ENCODE data around the gene CWC27. TPM values are rescaled to one million over a fixed set of nuclear protein-coding genes. Genes with fewer than 3 reads are reported as not detected.
"Not testable (repeated sequence)": the region's sequence is repeated elsewhere in the genome, so short reads cannot be mapped to it uniquely, and the experiment has no call there.

The CWC27 gene
- total and polyA plus RNA-seq, 3 donors from 2014 or later = 12.4 to 22.9 (median 17.5) TPM

- Histone ChIP-seq H3K4me3 (no peak overlapping the region), H3K27me3 (no peaks in the 10 kb centered on the region), H3K4me1 (no peaks in the 10 kb centered on the region), H3K27ac (no peak overlapping the region), H3K36me3 (ENCODE audit: low read depth, missing control alignments) (no peaks in the 10 kb centered on the region), H3K9me3 (no peaks in the 10 kb centered on the region)
- intact Hi-C loops (cut with DNase I; ENCODE audit: low total_unique reads) = no loop called here
- no peak for DNase-seq
- 80% methylated on average over 2 of the region's 2 CpGs for WGBS, 2 donors
- TF ChIP-seq, protein P1, sequence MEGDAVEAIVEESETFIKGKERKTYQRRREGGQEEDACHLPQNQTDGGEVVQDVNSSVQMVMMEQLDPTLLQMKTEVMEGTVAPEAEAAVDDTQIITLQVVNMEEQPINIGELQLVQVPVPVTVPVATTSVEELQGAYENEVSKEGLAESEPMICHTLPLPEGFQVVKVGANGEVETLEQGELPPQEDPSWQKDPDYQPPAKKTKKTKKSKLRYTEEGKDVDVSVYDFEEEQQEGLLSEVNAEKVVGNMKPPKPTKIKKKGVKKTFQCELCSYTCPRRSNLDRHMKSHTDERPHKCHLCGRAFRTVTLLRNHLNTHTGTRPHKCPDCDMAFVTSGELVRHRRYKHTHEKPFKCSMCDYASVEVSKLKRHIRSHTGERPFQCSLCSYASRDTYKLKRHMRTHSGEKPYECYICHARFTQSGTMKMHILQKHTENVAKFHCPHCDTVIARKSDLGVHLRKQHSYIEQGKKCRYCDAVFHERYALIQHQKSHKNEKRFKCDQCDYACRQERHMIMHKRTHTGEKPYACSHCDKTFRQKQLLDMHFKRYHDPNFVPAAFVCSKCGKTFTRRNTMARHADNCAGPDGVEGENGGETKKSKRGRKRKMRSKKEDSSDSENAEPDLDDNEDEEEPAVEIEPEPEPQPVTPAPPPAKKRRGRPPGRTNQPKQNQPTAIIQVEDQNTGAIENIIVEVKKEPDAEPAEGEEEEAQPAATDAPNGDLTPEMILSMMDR (IDR thresholded peaks at IDR 0.05) = no peak
- no peak for TF ChIP-seq POLR2A (IDR thresholded peaks at IDR 0.05)
These were observed 37.8 kb downstream of the CWC27 start for GRCh38 chr5:64806537-64806936.

GRCh38 chr5:64807520-64807919, 38.8 kb downstream of the CWC27 start:
- H3K4me3 ChIP-seq = no peak overlapping the region
- H3K36me3 ChIP-seq (ENCODE audit: low read depth, missing control alignments) = no peaks in the 10 kb centered on the region
- no peaks in the 10 kb centered on the region for H3K27me3 ChIP-seq
- intact Hi-C loops (cut with DNase I; ENCODE audit: low total_unique reads) = no loop called here
- 86 to 87% methylated on average over 5 of the region's 5 CpGs for WGBS, 2 donors
- no peak overlapping the region for H3K27ac ChIP-seq
- H3K9me3 ChIP-seq = no peaks in the 10 kb centered on the region
- no peaks in the 10 kb centered on the region for H3K4me1 ChIP-seq
- DNase-seq = no peak
- TF ChIP-seq, protein P1 (IDR thresholded peaks at IDR 0.05) = no peak
- no peak for TF ChIP-seq POLR2A (IDR thresholded peaks at IDR 0.05)

DNA sequence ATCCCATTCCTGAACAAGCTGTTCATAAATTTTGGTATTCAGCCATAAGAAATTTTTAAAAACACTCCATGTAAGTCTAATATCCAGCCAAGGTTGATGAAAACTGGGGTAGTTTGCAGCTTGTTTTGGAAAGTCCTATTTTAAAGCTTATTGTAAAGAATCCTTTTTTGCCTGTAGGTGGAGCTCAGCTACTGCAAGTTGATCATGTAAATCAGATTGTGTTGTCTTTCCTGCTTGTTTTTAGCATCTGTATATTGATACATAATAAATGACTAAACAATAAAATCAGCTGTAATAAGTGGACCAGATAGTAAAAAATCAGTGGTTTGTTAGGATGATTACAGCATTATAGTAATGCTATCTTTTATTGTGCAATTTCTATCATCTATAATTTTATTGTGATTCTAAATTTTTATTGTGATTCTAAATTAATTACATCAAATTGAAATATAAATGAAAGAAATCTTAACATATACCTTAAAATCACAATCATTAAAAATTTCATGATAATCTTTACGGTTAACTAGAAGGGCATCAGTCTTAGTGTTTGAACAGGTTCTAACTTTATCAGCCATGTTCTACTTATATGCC, 42.4 kb downstream of the CWC27 start:
- TF ChIP-seq POLR2A (IDR thresholded peaks at IDR 0.05) = no peak
- TF ChIP-seq, protein P1 (IDR thresholded peaks at IDR 0.05) = peak; percentile 37 to 51 (median 41)
- H3K9me3 ChIP-seq = no peaks in the 10 kb centered on the region
- intact Hi-C loops (cut with DNase I; ENCODE audit: low total_unique reads) = loop anchor here (10.0 kb wide), 1 partner anchor 674 kb away; the partner anchor contains the start of gene ADAMTS6

DNA sequence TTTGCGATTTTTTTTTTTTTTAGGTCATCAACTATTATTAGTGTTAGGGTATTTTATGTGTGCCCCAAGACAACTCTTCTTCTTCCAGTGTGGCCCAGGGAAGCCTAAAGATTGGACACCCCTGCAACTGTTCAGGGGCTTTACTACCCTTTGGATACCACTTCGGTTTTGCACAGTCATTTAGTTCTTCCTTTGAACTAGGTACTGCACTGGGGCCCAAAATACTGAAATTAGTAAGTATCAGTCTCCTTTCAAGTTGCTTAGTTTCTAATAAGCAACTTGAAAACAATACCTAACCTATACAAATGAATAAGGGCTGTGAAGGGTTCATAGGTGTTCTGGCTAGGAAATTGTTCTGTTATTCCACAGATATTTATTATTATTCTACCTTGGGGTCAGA, 45.3 kb downstream of the CWC27 start:
- Histone ChIP-seq H3K4me3 (no peak overlapping the region), H3K27me3 (no peaks in the 10 kb centered on the region), H3K36me3 (ENCODE audit: low read depth, missing control alignments) (no peaks in the 10 kb centered on the region), H3K4me1 (no peaks in the 10 kb centered on the region), H3K27ac (no peak overlapping the region), H3K9me3 (no peaks in the 10 kb centered on the region)
- 80 to 88% methylated on average over 2 of the region's 2 CpGs for WGBS, 2 donors
- no peak for DNase-seq
- intact Hi-C loops (cut with DNase I; ENCODE audit: low total_unique reads) = loop anchor here (10.0 kb wide), 1 partner anchor 671 kb away; the partner anchor contains the start of gene ADAMTS6
- TF ChIP-seq, protein P1 (IDR thresholded peaks at IDR 0.05) = no peak
- TF ChIP-seq POLR2A (IDR thresholded peaks at IDR 0.05) = no peak

More for the DNA sequence above, 42.4 kb downstream of the CWC27 start:
- no peak for DNase-seq
- WGBS, 2 donors = 80 to 85% methylated on average over 1 of the region's 1 CpG
- Histone ChIP-seq H3K4me3 (no peak overlapping the region), H3K36me3 (ENCODE audit: low read depth, missing control alignments) (no peaks in the 10 kb centered on the region), H3K27ac (no peak overlapping the region), H3K27me3 (no peaks in the 10 kb centered on the region), H3K4me1 (no peaks in the 10 kb centered on the region)

GRCh38 chr5:64818245-64818644, 49.5 kb downstream of the CWC27 start:
- Histone ChIP-seq H3K27ac (no peak overlapping the region), H3K27me3 (no peaks in the 10 kb centered on the region), H3K36me3 (ENCODE audit: low read depth, missing control alignments) (no peaks in the 10 kb centered on the region), H3K9me3 (no peaks in the 10 kb centered on the region), H3K4me1 (no peaks in the 10 kb centered on the region), H3K4me3 (no peak overlapping the region)
- 57 to 71% methylated on average over 3 of the region's 3 CpGs for WGBS, 2 donors
- intact Hi-C loops (cut with DNase I; ENCODE audit: low total_unique reads) = loop anchor here (10.0 kb wide), 1 partner anchor 667 kb away; the partner anchor contains the start of gene ADAMTS6
- no peak for DNase-seq
- TF ChIP-seq POLR2A (IDR thresholded peaks at IDR 0.05) = no peak
- TF ChIP-seq, protein P1 (IDR thresholded peaks at IDR 0.05) = no peak

DNA sequence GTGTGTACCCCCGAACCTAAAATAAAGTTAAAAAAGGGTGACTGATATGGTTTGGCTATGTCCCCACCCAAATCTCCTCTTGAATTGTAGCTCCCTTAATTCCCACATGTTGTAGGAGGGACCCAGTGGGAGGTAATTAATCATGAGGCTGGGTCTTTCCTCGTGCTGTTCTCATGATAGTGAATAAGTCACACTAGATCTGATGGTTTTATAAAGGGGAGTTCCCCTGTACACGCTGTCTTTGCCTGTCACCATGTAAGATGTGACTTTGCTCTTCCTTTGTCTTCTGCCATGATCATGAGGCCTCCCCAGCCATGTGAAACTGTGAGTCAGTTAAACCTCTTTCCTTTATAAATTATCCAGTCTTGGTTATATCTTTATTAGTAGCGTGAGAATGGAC, 50.6 kb downstream of the CWC27 start:
- H3K27ac ChIP-seq; DNase-seq; H3K36me3 ChIP-seq (ENCODE audit: low read depth, missing control alignments); H3K4me3 ChIP-seq; H3K9me3 ChIP-seq; H3K4me1 ChIP-seq; H3K27me3 ChIP-seq: not testable (repeated sequence)
- 84 to 95% methylated on average over 4 of the region's 4 CpGs for WGBS, 2 donors
- intact Hi-C loops (cut with DNase I; ENCODE audit: low total_unique reads) = loop anchor here (10.0 kb wide), 1 partner anchor 665 kb away; the partner anchor contains the start of gene ADAMTS6

All from testis (tissue), 3 donors.